Kidney epithelial cell (primary cell): Measurements from ENCODE around the gene ISL2. TPM values are rescaled to one million over a fixed set of nuclear protein-coding genes. Genes with fewer than 3 reads are reported as not detected.

ENCODE experiments used
- DNase-seq: peaks from one replicate; pipeline ENCODE4 v3.0.0-alpha.2; 2010; ENCODE audit warnings: low read depth
- H3K27me3 ChIP-seq: 2 replicates; pipeline ENCODE4 v1.6.0; 2011; ENCODE audit warnings: low read length; ENCODE audit not compliant: control insufficient read depth, insufficient read depth
- H3K36me3 ChIP-seq: 2 replicates; pipeline ENCODE4 v1.5.1; 2011; ENCODE audit warnings: low read length; ENCODE audit not compliant: control insufficient read depth, insufficient read depth
- H3K4me3 ChIP-seq: 2 replicates; pipeline ENCODE4 v1.5.1; 2011; ENCODE audit warnings: low read depth, mild to moderate bottlenecking, control low read depth, low read length
- CTCF ChIP-seq: IDR thresholded peaks from 2 replicates; pipeline ENCODE4 v1.5.1; 2011; ENCODE audit warnings: mild to moderate bottlenecking, moderate library complexity, low read length, control low read depth, inconsistent platforms; ENCODE audit not compliant: insufficient read depth, poor library complexity, severe bottlenecking
- total RNA-seq: library from RNA; depleted of rRNA; stranded (reverse); fragments of >200 nt; gene quantifications from 2 replicates; pipeline ENCODE4 v1.2.3, GENCODE V29; 2015

ISL2 gene
- total RNA-seq, 1 donor from 2014 or later: 1.8 TPM

- no peak for TF ChIP-seq CTCF
- no peak for DNase-seq
- Histone ChIP-seq H3K36me3 (no peaks in the 10 kb centered on the region), H3K27me3 (no peaks in the 10 kb centered on the region), H3K4me3 (no peak overlapping the region)
Observed at GRCh38 chr15:76390571-76390970, 54.0 kb downstream of the ISL2 start.

- H3K4me3 ChIP-seq: no peak overlapping the region
- H3K36me3 ChIP-seq: no peaks in the 10 kb centered on the region
- no peak for TF ChIP-seq CTCF
- no peaks in the 10 kb centered on the region for H3K27me3 ChIP-seq
- DNase-seq: no peak
Observed at GRCh38 chr15:76391309-76391708, 54.7 kb downstream of the ISL2 start.

GRCh38 chr15:76391847-76392246 lies 55.3 kb downstream of the ISL2 start:
- no peak for DNase-seq
- Histone ChIP-seq H3K36me3 (no peaks in the 10 kb centered on the region), H3K27me3 (no peaks in the 10 kb centered on the region), H3K4me3 (no peak overlapping the region)
- no peak for TF ChIP-seq CTCF

Other genes starting within 250 kb of the ISL2 start
- 52.9 and 68.7 TPM in 2 replicates for gene ETFA, start 25.3 kb upstream of the ISL2 start, total RNA-seq